Natural killer cell (primary cell): ENCODE results near the gene TMEM94. TPM values are rescaled to one million over a fixed set of nuclear protein-coding genes. Genes with fewer than 3 reads are reported as not detected.

ENCODE experiments used
- ATAC-seq, 3 donors: fragments of 150-1000 bp in 2 of 3; fragments of 200-7000 bp in 1 of 3; cut with Tn5 transposase; 1 replicate in 1 of 3; 2 replicates in 2 of 3; pipeline ENCODE4 v1.10.0; 2021; ENCODE audit warnings: mild to moderate bottlenecking in 2 of 3, moderate library complexity in 2 of 3
- DNase-seq, 2 donors: peaks; one replicate each; pipeline versions ENCODE4 v3.0.0 to v3.0.0-alpha.2; 2013 to 2021; ENCODE audit warnings: mixed read lengths in 1 of 2
- H3K27ac ChIP-seq: one replicate; pipeline ENCODE4 v1.5.1; 2013; ENCODE audit warnings: mild to moderate bottlenecking, low read length
- H3K27me3 ChIP-seq: one replicate; pipeline ENCODE4 v1.6.1; 2013; ENCODE audit warnings: low read length; ENCODE audit not compliant: control insufficient read depth, insufficient read depth
- H3K36me3 ChIP-seq: one replicate; pipeline ENCODE4 v1.6.1; 2013; ENCODE audit warnings: low read length; ENCODE audit not compliant: control insufficient read depth, insufficient read depth
- H3K4me1 ChIP-seq: one replicate; pipeline ENCODE4 v1.6.1; 2013; ENCODE audit warnings: low read length; ENCODE audit not compliant: control insufficient read depth, insufficient read depth
- H3K4me3 ChIP-seq: one replicate; pipeline ENCODE4 v1.5.1; 2013; ENCODE audit warnings: low read length
- H3K9me3 ChIP-seq: one replicate; pipeline ENCODE4 v1.6.1; 2013; ENCODE audit warnings: low read length; ENCODE audit not compliant: control insufficient read depth, insufficient read depth
- H3K27ac Mint-ChIP-seq, 2 donors: one replicate each; pipeline ENCODE4 v1.8.0; 2022; ENCODE audit warnings: mild to moderate bottlenecking in 2 of 2, mixed read lengths in 2 of 2, moderate library complexity in 1 of 2
- H3K27me3 Mint-ChIP-seq, 2 donors: one replicate each; pipeline ENCODE4 v1.8.0; 2022; ENCODE audit warnings: low read depth in 2 of 2, mixed read lengths in 2 of 2
- H3K36me3 Mint-ChIP-seq: one replicate; pipeline ENCODE4 v1.8.0; 2022; ENCODE audit warnings: mixed read lengths
- H3K4me1 Mint-ChIP-seq, 2 donors: one replicate each; pipeline ENCODE4 v1.8.0; 2022; ENCODE audit warnings: mixed read lengths in 2 of 2
- H3K4me3 Mint-ChIP-seq: one replicate; pipeline ENCODE4 v1.8.0; 2022; ENCODE audit warnings: mild to moderate bottlenecking, moderate library complexity, mixed read lengths
- H3K9me3 Mint-ChIP-seq, 2 donors: one replicate each; pipeline ENCODE4 v1.8.0; 2022; ENCODE audit warnings: mixed read lengths in 2 of 2
- WGBS: methylation state at CpG from one replicate; pipeline ENCODE4 v1.1.7; 2013; ENCODE audit warnings: missing lambda C conversion rate; ENCODE audit not compliant: insufficient coverage; 5-methylcytosine and 5-hydroxymethylcytosine counted together
- intact Hi-C: fragments of 100-400 bp; cut with micrococcal nuclease; formaldehyde crosslinking; loops from one replicate; pipeline ENCODE4 v1.14.2; 2022
- total RNA-seq, 4 donors: library from RNA; stranded (reverse); fragments of 120-200 nt in 1 of 4; gene quantifications; one replicate each; pipeline versions ENCODE4 v1.2.3 to v1.2.4, GENCODE V29; 2013 to 2022
- TF ChIP-seq, protein P1 (sequence below): fragments of 200-600 bp; IDR thresholded peaks from one replicate; pipeline ENCODE4 v1.8.0; 2022; ENCODE audit warnings: antibody characterized with exemption

Gene TMEM94
- total RNA-seq, 3 donors from 2014 or later (not counting 1 experiment from before 2014, with no cell fraction given) = 84.4 to 142 (median 104) TPM

DNA sequence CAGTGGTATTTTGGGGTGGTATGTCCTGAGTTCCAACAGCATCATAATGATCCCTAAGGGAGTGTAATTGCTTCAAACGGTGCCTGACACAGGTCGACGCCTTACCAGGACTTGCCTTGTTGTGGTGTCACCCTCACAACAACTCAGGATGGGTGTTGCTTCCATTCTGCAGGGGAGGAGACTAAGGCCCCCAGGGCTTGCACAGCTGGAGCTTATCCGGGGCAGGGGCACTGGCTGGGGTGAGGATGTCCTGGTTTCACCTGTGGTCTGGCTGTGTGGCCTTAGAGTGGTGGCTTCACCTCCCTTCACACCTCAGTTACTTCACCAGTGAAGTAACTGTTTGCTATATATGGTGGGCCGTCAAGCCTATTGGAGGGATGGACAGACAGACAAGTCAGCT, 92.4 kb downstream of the TMEM94 start:
- WGBS = 49% methylated on average over 4 of the region's 5 CpGs
- peaks cover 21 to 45% of the 10 kb centered on the region in 2 donors for H3K4me1 Mint-ChIP-seq
- TF ChIP-seq, protein P1, sequence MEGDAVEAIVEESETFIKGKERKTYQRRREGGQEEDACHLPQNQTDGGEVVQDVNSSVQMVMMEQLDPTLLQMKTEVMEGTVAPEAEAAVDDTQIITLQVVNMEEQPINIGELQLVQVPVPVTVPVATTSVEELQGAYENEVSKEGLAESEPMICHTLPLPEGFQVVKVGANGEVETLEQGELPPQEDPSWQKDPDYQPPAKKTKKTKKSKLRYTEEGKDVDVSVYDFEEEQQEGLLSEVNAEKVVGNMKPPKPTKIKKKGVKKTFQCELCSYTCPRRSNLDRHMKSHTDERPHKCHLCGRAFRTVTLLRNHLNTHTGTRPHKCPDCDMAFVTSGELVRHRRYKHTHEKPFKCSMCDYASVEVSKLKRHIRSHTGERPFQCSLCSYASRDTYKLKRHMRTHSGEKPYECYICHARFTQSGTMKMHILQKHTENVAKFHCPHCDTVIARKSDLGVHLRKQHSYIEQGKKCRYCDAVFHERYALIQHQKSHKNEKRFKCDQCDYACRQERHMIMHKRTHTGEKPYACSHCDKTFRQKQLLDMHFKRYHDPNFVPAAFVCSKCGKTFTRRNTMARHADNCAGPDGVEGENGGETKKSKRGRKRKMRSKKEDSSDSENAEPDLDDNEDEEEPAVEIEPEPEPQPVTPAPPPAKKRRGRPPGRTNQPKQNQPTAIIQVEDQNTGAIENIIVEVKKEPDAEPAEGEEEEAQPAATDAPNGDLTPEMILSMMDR = no peak
- H3K4me3 ChIP-seq = no peak overlapping the region
- H3K4me1 ChIP-seq = peaks cover 29% of the 10 kb centered on the region
- H3K27me3 Mint-ChIP-seq = no peaks in the 10 kb centered on the region
- H3K9me3 Mint-ChIP-seq = no peaks in the 10 kb centered on the region
- ATAC-seq (peak; percentile 54 to 70 (median 64)), DNase-seq (no peak)
- peak overlapping the region; percentile 59 to 63 for H3K27ac Mint-ChIP-seq
- no peak overlapping the region for H3K27ac ChIP-seq
- H3K27me3 ChIP-seq = no peaks in the 10 kb centered on the region
- no peaks in the 10 kb centered on the region for H3K9me3 ChIP-seq
- H3K4me3 Mint-ChIP-seq = no peak overlapping the region
- no peaks in the 10 kb centered on the region for H3K36me3 Mint-ChIP-seq
- H3K36me3 ChIP-seq = peaks cover 18% of the 10 kb centered on the region
- intact Hi-C loops = no loop called here

Other genes with a start within 250 kb of the TMEM94 start
- 10 to 100 TPM; 78.1 to 97.3 (median 94.0) TPM for gene GGA3, start 195.0 kb upstream of the TMEM94 start, total RNA-seq
- gene MRPS7, start 194.8 kb upstream of the TMEM94 start, total RNA-seq = 10 to 100 TPM; 27.3 to 29.4 (median 27.9) TPM
- gene MIF4GD, start 185.4 kb upstream of the TMEM94 start, total RNA-seq = 10 to 100 TPM; 44.5 to 56.9 (median 50.3) TPM
- gene SLC25A19, start 167.2 kb upstream of the TMEM94 start, total RNA-seq = 10 to 100 TPM; 12.1 to 17.7 (median 14.8) TPM
- 100 to 1,000 TPM; 115 to 142 (median 116) TPM for gene GRB2, start 51.0 kb upstream of the TMEM94 start, total RNA-seq
- 1 to 10 TPM in 2 of 3 donors, under 1 TPM in 1; 0.49 to 1.8 (median 1.7) TPM for gene CASKIN2, start 58.9 kb downstream of the TMEM94 start, total RNA-seq
- 100 to 1,000 TPM; 180 to 224 (median 186) TPM for gene TSEN54, start 59.9 kb downstream of the TMEM94 start, total RNA-seq
- 100 to 1,000 TPM; 229 to 302 (median 244) TPM for gene LLGL2, start 69.1 kb downstream of the TMEM94 start, total RNA-seq
- gene MYO15B, start 131.2 kb downstream of the TMEM94 start, total RNA-seq = 100 to 1,000 TPM; 336 to 372 (median 339) TPM
- gene SMIM5, start 176.8 kb downstream of the TMEM94 start, total RNA-seq = 1 to 10 TPM in 2 of 3 donors, under 1 TPM in 1; 0.95 to 2.0 (median 1.5) TPM
- 10 to 100 TPM; 33.4 to 39.1 (median 34.3) TPM for gene RECQL5, start 210.5 kb downstream of the TMEM94 start, total RNA-seq
- gene SAP30BP, start 210.7 kb downstream of the TMEM94 start, total RNA-seq = 100 to 1,000 TPM; 234 to 246 (median 240) TPM